ENCODE data around the gene PAF1.

The PAF1 gene

DNA sequence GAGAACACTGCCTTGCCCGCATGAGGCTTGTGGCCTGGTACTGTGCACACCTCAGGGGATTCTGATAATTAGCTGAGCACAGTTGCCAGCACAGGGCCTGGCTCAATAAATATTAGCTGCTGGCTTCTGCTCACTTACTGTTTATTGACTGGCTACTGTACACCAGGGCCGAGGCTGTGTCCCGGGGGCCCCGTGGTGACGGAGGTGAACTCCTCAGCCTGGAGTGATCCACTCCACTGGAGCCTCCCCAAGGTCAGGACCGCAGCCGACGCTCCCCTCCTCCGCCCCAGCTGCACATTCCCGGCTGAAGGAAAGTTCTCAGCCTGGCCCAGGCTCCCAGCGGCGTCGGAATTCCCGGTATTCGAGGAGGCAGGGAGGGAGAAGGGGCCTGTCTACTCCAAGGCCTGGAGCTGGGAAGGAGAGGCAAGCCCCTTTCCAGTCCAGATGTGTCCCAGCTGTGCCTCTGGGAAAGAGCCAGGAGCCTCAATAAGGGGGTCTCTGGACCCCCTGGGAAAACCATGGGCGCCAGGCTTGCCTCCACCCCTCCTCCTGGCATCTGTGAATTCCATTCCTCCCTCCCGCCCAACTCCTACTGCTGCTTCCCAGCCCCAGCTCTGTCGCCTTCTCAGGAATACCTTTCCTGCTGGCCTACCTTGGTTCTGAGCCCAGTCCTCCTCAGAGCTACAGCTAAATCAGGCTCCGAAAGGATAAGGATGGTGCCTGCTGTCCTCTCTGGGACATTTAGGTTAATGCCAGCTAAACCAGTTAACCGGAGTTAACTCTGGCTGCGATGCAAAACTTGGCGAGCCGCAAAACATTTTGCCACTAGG is 37.6 kb upstream of the PAF1 start:
- Histone ChIP-seq H3K4me1 (ENCODE audit: control insufficient read depth, insufficient read depth, low read length) (peaks cover 7% of the 10 kb centered on the region), H3K27me3 (ENCODE audit: control insufficient read depth, insufficient read depth, low read length) (no peaks in the 10 kb centered on the region), H3K27ac (ENCODE audit: low read length) (peak overlapping the region; percentile 34), H3K36me3 (ENCODE audit: control insufficient read depth, insufficient read depth, low read length) (peaks cover 26% of the 10 kb centered on the region), H3K4me3 (ENCODE audit: low read length) (no peak overlapping the region), H3K9me3 (ENCODE audit: control insufficient read depth, insufficient read depth, low read length) (no peaks in the 10 kb centered on the region)
- no CpG with 5 or more reads among the region's 23 CpGs for WGBS (ENCODE audit: insufficient coverage, insufficient read length)
- DNase-seq (ENCODE audit: low read depth, low spot score), result no peak

DNA sequence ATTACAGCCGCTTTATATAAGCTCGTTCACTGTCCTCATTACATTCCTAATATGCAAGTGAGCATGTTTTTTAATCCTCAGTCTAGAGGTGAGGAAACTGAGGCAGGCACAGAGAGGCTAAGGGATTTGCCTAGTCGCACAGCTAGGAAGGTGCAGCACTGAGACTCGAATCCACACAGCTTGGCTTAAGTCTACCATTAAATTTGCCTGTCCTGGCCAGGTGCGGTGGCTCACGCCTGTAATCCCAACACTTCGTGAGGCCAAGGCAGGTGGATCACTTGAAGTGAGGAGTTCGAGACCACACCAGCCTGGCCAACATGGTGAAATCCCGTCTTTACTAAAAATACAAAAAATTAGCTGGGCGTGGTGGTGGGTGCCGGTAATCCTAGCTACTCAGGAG is 36.8 kb upstream of the PAF1 start:
- no peaks in the 10 kb centered on the region for H3K27me3 ChIP-seq (ENCODE audit: control insufficient read depth, insufficient read depth, low read length)
- no peak overlapping the region for H3K27ac ChIP-seq (ENCODE audit: low read length)
- H3K4me1 ChIP-seq (ENCODE audit: control insufficient read depth, insufficient read depth, low read length), result peaks cover 6% of the 10 kb centered on the region; the same call in 1 of the 2 replicates
- no CpG with 5 or more reads among the region's 11 CpGs for WGBS (ENCODE audit: insufficient coverage, insufficient read length)
- no peak for DNase-seq (ENCODE audit: low read depth, low spot score)
- peaks cover 24% of the 10 kb centered on the region for H3K36me3 ChIP-seq (ENCODE audit: control insufficient read depth, insufficient read depth, low read length)
- no peaks in the 10 kb centered on the region for H3K9me3 ChIP-seq (ENCODE audit: control insufficient read depth, insufficient read depth, low read length)
- H3K4me3 ChIP-seq (ENCODE audit: low read length), result no peak overlapping the region

DNA sequence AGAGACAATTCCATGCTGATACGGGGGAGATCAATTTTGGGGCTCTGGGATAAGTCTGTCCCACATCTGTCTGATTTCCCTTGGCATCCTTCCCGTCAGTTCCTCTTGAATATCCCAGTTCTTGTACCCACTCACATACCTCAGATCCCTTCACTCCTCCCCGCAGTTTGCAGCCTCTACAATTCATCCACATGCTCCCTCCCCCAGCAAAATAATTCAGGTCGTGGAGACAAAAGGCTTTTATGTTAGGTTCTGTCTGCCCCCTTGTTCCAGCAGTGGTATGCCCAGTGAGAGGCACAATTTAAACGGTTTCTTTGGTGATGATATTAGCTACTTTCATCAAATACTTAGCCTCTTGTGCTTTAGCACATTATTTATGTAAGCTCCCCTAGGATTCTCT is 35.3 kb upstream of the PAF1 start:
- WGBS (ENCODE audit: insufficient coverage, insufficient read length), result no CpG with 5 or more reads among the region's 5 CpGs
- Histone ChIP-seq H3K4me1 (ENCODE audit: control insufficient read depth, insufficient read depth, low read length) (peaks cover 6% of the 10 kb centered on the region; the same call in 1 of the 2 replicates), H3K27ac (ENCODE audit: low read length) (no peak overlapping the region), H3K36me3 (ENCODE audit: control insufficient read depth, insufficient read depth, low read length) (peaks cover 27% of the 10 kb centered on the region), H3K4me3 (ENCODE audit: low read length) (no peak overlapping the region), H3K9me3 (ENCODE audit: control insufficient read depth, insufficient read depth, low read length) (no peaks in the 10 kb centered on the region), H3K27me3 (ENCODE audit: control insufficient read depth, insufficient read depth, low read length) (no peaks in the 10 kb centered on the region)
- DNase-seq (ENCODE audit: low read depth, low spot score), result no peak

DNA sequence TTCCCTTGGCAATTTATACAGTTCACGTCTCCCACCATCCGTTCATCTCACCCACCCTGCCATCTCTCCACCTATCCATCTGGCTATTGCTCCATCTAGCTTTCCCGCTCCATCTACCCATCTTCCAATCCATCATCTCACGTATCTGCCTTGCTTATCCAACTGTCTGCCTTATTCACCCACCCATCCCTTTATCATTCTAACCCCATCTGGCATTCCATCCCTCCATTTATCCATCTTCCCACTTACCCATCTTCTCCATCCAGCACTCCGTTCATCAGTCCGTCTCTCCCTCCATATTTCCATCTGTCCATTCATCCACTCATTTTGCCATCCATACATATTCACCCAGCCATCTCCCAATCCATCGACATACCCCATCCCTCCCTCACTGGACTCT is 34.8 kb upstream of the PAF1 start:
- H3K36me3 ChIP-seq (ENCODE audit: control insufficient read depth, insufficient read depth, low read length), result peaks cover 30% of the 10 kb centered on the region
- H3K4me3 ChIP-seq (ENCODE audit: low read length), result no peak overlapping the region
- WGBS (ENCODE audit: insufficient coverage, insufficient read length), result 100% methylated on average over 5 of the region's 7 CpGs
- H3K27me3 ChIP-seq (ENCODE audit: control insufficient read depth, insufficient read depth, low read length), result no peaks in the 10 kb centered on the region
- DNase-seq (ENCODE audit: low read depth, low spot score), result no peak
- H3K4me1 ChIP-seq (ENCODE audit: control insufficient read depth, insufficient read depth, low read length), result peaks cover 6% of the 10 kb centered on the region; the same call in 1 of the 2 replicates
- H3K9me3 ChIP-seq (ENCODE audit: control insufficient read depth, insufficient read depth, low read length), result no peaks in the 10 kb centered on the region
- no peak overlapping the region for H3K27ac ChIP-seq (ENCODE audit: low read length)

DNA sequence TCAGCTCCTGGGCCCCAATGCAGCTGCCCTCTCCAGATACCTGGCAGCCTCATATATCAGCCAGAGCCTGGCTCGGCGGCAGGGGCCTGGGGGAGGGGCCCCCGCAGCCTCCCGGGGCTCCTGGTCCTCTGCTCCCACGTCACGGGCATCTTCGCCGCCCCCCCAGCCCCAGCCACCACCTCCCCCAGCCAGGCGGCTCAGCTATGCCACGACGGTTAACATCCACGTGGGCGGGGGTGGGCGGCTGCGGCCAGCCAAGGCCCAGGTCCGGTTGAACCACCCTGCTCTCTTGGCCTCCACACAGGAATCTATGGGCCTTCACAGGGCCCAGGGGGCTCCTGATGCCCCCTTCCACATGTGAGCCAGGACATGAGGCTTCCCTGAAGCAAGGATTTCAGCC is 34.0 kb upstream of the PAF1 start:
- Histone ChIP-seq H3K27me3 (ENCODE audit: control insufficient read depth, insufficient read depth, low read length) (no peaks in the 10 kb centered on the region), H3K36me3 (ENCODE audit: control insufficient read depth, insufficient read depth, low read length) (peaks cover 30% of the 10 kb centered on the region), H3K9me3 (ENCODE audit: control insufficient read depth, insufficient read depth, low read length) (no peaks in the 10 kb centered on the region), H3K4me1 (ENCODE audit: control insufficient read depth, insufficient read depth, low read length) (peaks cover 6% of the 10 kb centered on the region; the same call in 1 of the 2 replicates), H3K27ac (ENCODE audit: low read length) (no peak overlapping the region), H3K4me3 (ENCODE audit: low read length) (no peak overlapping the region)
- WGBS (ENCODE audit: insufficient coverage, insufficient read length), result no CpG with 5 or more reads among the region's 16 CpGs
- DNase-seq (ENCODE audit: low read depth, low spot score), result no peak

DNA sequence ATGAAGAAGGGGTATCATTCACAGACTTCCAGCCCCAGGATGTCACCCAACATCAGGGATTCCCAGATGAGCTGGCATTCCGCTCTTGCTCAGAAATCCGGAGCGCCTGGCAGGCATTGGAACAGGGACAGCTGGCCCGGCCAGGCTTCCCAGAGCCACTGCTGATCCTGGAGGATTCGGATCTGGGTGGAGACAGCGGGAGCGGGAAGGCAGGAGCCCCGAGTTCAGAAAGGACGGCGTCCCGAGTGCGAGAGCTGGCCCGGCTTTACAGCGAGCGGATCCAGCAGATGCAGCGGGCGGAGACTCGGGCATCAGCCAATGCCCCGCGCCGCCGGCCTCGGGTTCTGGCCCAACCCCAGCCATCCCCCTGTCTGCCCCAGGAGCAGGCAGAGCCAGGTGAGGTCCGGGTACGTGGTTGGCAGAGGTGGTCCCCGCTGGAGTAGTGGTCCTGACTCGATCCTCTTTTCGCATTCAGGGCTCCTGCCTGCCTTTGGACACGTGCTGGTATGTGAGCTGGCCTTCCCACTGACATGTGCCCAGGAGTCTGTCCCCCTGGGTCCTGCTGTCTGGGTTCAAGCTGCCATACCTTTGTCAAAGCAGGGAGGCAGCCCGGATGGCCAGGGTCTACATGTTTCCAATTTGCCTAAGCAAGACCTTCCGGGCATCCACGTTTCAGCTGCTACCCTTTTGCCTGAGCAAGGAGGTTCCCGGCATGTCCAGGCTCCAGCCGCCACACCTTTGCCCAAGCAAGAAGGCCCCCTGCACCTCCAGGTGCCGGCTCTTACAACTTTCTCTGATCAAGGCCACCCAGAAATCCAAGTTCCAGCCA is 32.6 kb upstream of the PAF1 start:
- H3K4me1 ChIP-seq (ENCODE audit: control insufficient read depth, insufficient read depth, low read length), result peaks cover 2% of the 10 kb centered on the region; the same call in 1 of the 2 replicates
- peaks cover 37% of the 10 kb centered on the region for H3K36me3 ChIP-seq (ENCODE audit: control insufficient read depth, insufficient read depth, low read length)
- H3K9me3 ChIP-seq (ENCODE audit: control insufficient read depth, insufficient read depth, low read length), result no peaks in the 10 kb centered on the region
- no peak overlapping the region for H3K27ac ChIP-seq (ENCODE audit: low read length)
- no peaks in the 10 kb centered on the region for H3K27me3 ChIP-seq (ENCODE audit: control insufficient read depth, insufficient read depth, low read length)
- no CpG with 5 or more reads among the region's 35 CpGs for WGBS (ENCODE audit: insufficient coverage, insufficient read length)
- H3K4me3 ChIP-seq (ENCODE audit: low read length), result no peak overlapping the region
- DNase-seq (ENCODE audit: low read depth, low spot score), result no peak

DNA sequence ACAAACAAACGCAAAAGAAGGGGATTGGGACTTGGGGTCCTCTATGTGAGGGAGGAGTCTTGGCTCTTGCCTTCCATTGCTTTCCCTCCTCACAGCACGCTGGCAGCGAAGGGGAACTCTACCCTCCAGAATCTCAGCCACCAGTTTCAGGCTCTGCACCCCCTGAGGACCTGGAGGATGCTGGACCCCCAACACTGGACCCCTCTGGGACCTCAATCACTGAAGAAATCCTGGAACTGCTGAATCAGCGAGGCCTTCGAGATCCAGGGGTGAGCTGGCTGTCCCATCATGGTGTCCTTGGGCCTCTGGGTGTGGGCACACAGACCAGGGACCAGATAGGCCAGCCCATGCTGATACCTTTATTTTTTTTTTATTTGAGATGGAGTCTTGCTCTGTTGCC is 31.1 kb upstream of the PAF1 start:
- Histone ChIP-seq H3K4me1 (ENCODE audit: control insufficient read depth, insufficient read depth, low read length) (no peaks in the 10 kb centered on the region), H3K27me3 (ENCODE audit: control insufficient read depth, insufficient read depth, low read length) (no peaks in the 10 kb centered on the region), H3K4me3 (ENCODE audit: low read length) (no peak overlapping the region), H3K36me3 (ENCODE audit: control insufficient read depth, insufficient read depth, low read length) (peaks cover 41% of the 10 kb centered on the region), H3K27ac (ENCODE audit: low read length) (no peak overlapping the region), H3K9me3 (ENCODE audit: control insufficient read depth, insufficient read depth, low read length) (no peaks in the 10 kb centered on the region)
- DNase-seq (ENCODE audit: low read depth, low spot score), result no peak
- no CpG with 5 or more reads among the region's 5 CpGs for WGBS (ENCODE audit: insufficient coverage, insufficient read length)

DNA sequence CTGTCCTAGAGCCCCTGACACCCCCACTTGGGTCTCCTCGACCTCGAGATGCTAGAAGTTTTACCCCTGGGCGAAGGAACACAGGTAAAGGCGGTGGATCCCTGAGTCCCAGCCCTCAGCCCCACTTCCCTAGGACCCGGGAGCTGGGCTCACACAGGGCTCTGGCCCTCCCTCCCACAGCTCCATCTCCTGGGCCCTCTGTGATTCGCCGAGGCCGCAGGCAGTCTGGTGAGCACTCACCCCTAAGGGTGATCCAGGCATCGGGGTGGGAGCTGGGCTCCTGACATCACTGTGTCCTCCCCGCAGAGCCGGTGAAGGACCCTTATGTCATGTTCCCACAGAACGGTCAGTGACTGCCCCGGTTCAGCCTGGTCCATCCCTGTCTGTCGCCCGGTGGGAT is 29.9 kb upstream of the PAF1 start:
- H3K27ac ChIP-seq (ENCODE audit: low read length), result no peak overlapping the region
- no peak for DNase-seq (ENCODE audit: low read depth, low spot score)
- H3K4me1 ChIP-seq (ENCODE audit: control insufficient read depth, insufficient read depth, low read length), result no peaks in the 10 kb centered on the region
- H3K36me3 ChIP-seq (ENCODE audit: control insufficient read depth, insufficient read depth, low read length), result peaks cover 44% of the 10 kb centered on the region
- no peak overlapping the region for H3K4me3 ChIP-seq (ENCODE audit: low read length)
- no CpG with 5 or more reads among the region's 15 CpGs for WGBS (ENCODE audit: insufficient coverage, insufficient read length)
- H3K9me3 ChIP-seq (ENCODE audit: control insufficient read depth, insufficient read depth, low read length), result no peaks in the 10 kb centered on the region
- H3K27me3 ChIP-seq (ENCODE audit: control insufficient read depth, insufficient read depth, low read length), result no peaks in the 10 kb centered on the region

DNA sequence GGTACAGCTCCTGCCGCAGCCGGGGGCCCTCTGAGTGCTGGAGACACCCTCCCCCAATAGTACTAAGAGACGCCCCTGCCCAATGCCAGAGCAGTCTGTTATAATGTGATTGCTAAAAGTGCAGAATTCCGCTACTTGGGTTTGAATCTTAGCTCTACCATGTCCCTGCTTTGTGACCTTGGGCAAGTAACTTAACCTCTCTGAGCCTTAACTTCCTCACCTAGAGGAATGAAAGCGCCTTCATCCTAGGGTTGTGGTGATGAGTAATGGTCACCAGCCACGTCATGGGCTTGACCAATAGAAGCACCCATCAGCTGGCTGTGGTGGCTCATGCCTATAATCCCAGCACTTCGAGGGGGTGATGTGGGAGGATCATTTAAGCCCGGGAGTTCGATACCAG is 28.1 kb upstream of the PAF1 start:
- peaks cover 35% of the 10 kb centered on the region for H3K36me3 ChIP-seq (ENCODE audit: control insufficient read depth, insufficient read depth, low read length)

DNA sequence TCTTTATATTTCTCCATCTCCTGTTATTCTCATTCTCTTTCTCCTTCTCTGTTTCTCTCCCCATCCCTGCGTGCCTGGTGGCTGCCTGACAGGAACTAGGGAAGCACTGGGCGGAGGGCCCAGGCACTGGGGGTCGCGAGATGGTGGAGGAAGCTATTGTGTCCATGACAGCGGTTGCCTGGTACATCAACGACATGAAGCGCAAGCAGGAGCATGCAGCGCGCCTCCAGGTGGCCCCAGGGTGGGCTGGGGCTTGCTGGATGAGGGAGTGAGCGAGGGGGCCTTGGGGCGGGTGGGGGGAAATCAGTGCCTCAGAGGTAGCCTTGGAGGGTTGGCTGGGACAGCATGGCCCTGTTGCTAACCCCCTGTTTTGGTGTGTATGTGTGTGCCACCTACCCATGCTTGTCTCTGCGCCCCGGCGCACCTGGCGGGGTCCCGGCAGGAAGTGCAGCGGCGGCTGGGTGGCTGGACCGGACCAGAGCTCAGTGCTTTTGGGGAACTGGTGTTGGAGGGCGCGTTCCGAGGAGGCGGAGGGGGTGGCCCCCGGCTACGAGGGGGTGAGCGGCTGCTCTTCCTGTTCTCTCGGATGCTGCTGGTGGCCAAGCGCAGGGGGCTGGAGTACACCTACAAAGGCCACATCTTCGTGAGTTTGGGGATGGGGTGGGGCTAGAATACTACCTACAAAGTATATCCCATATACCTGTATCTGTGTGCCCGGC is 26.7 kb upstream of the PAF1 start:
- Histone ChIP-seq H3K4me1 (ENCODE audit: control insufficient read depth, insufficient read depth, low read length) (peaks cover 4% of the 10 kb centered on the region), H3K27me3 (ENCODE audit: control insufficient read depth, insufficient read depth, low read length) (no peaks in the 10 kb centered on the region), H3K36me3 (ENCODE audit: control insufficient read depth, insufficient read depth, low read length) (peaks cover 23% of the 10 kb centered on the region), H3K27ac (ENCODE audit: low read length) (no peak overlapping the region), H3K9me3 (ENCODE audit: control insufficient read depth, insufficient read depth, low read length) (no peaks in the 10 kb centered on the region), H3K4me3 (ENCODE audit: low read length) (no peak overlapping the region)
- no peak for DNase-seq (ENCODE audit: low read depth, low spot score)
- whole genome bisulfite sequencing (ENCODE audit: insufficient coverage, insufficient read length), result no CpG with 5 or more reads among the region's 30 CpGs

More for the DNA sequence above, 28.1 kb upstream of the PAF1 start:
- no peak for DNase-seq (ENCODE audit: low read depth, low spot score)
- Histone ChIP-seq H3K27ac (ENCODE audit: low read length) (no peak overlapping the region), H3K27me3 (ENCODE audit: control insufficient read depth, insufficient read depth, low read length) (no peaks in the 10 kb centered on the region), H3K4me3 (ENCODE audit: low read length) (no peak overlapping the region), H3K9me3 (ENCODE audit: control insufficient read depth, insufficient read depth, low read length) (no peaks in the 10 kb centered on the region), H3K4me1 (ENCODE audit: control insufficient read depth, insufficient read depth, low read length) (peaks cover 4% of the 10 kb centered on the region)
- no CpG with 5 or more reads among the region's 9 CpGs for WGBS (ENCODE audit: insufficient coverage, insufficient read length)
